DND-41 (cell line): ENCODE data around the gene ANAPC13.

Experiments
- ATAC-seq: fragments of 200-7000 bp; cut with Tn5 transposase; 3 replicates; pipeline ENCODE4 v1.9.1; 2021; ENCODE audit warnings: low read depth; ENCODE audit not compliant: insufficient read depth
- DNase-seq: peaks from one replicate; pipeline ENCODE4 v3.0.0-alpha.2; 2020
- H2AFZ ChIP-seq: 2 replicates; pipeline ENCODE4 v1.6.0; 2012; ENCODE audit warnings: low read depth, low read length
- H3K27ac ChIP-seq: 2 replicates; pipeline ENCODE4 v1.5.1; 2012; ENCODE audit warnings: low read length, inconsistent platforms
- H3K27me3 ChIP-seq: fragments of 200-600 bp; sonication (generic); 2 replicates; pipeline ENCODE4 v1.6.0; 2012; ENCODE audit warnings: low read length, mild to moderate bottlenecking, inconsistent platforms; ENCODE audit not compliant: insufficient read depth, poor library complexity
- H3K36me3 ChIP-seq: 2 replicates; pipeline ENCODE4 v1.5.1; 2012; ENCODE audit warnings: low read length, inconsistent platforms; ENCODE audit not compliant: insufficient read depth
- H3K4me1 ChIP-seq: 2 replicates; pipeline ENCODE4 v1.5.1; 2012; ENCODE audit warnings: mild to moderate bottlenecking, low read length; ENCODE audit not compliant: insufficient read depth
- H3K4me2 ChIP-seq: 2 replicates; pipeline ENCODE4 v1.6.0; 2012; ENCODE audit warnings: mild to moderate bottlenecking, moderate library complexity, low read length, inconsistent platforms; ENCODE audit not compliant: insufficient read depth
- H3K4me3 ChIP-seq, 2 experiments: fragments of 200-600 bp in 1 of 2; shearing (Covaris generic) in 1 of 2; 2 replicates each; pipeline ENCODE4 v1.5.1; 2012 to 2016; ENCODE audit warnings: inconsistent platforms in 2 of 2, low read length in 2 of 2, mild to moderate bottlenecking in 2 of 2, low read depth in 1 of 2, moderate library complexity in 1 of 2
- H3K79me2 ChIP-seq: 2 replicates; pipeline ENCODE4 v1.6.0; 2012; ENCODE audit warnings: low read length, inconsistent platforms; ENCODE audit not compliant: insufficient read depth
- H3K9ac ChIP-seq: 2 replicates; pipeline ENCODE4 v1.6.0; 2012; ENCODE audit warnings: low read depth, mild to moderate bottlenecking, inconsistent platforms, low read length, moderate library complexity
- H3K9me3 ChIP-seq: 2 replicates; pipeline ENCODE4 v1.5.1; 2012; ENCODE audit warnings: low read length, moderate library complexity, mild to moderate bottlenecking, inconsistent platforms; ENCODE audit not compliant: insufficient read depth, severe bottlenecking
- H4K20me1 ChIP-seq: 2 replicates; pipeline ENCODE4 v1.6.0; 2012; ENCODE audit warnings: low read length; ENCODE audit not compliant: insufficient read depth
- EZH2 ChIP-seq: IDR thresholded peaks from 3 replicates; pipeline ENCODE4 v1.6.1; 2012; ENCODE audit warnings: borderline replicate concordance, low read depth, mild to moderate bottlenecking, moderate library complexity, low read length, inconsistent platforms; ENCODE audit not compliant: severe bottlenecking
- TF ChIP-seq, protein P1 (sequence below): IDR thresholded peaks from 2 replicates; pipeline ENCODE4 v1.5.1; 2012; ENCODE audit warnings: borderline replicate concordance, low read length, moderate library complexity, mild to moderate bottlenecking; ENCODE audit not compliant: poor library complexity, severe bottlenecking; ENCODE audit errors: extremely low read depth

Gene ANAPC13

DNA sequence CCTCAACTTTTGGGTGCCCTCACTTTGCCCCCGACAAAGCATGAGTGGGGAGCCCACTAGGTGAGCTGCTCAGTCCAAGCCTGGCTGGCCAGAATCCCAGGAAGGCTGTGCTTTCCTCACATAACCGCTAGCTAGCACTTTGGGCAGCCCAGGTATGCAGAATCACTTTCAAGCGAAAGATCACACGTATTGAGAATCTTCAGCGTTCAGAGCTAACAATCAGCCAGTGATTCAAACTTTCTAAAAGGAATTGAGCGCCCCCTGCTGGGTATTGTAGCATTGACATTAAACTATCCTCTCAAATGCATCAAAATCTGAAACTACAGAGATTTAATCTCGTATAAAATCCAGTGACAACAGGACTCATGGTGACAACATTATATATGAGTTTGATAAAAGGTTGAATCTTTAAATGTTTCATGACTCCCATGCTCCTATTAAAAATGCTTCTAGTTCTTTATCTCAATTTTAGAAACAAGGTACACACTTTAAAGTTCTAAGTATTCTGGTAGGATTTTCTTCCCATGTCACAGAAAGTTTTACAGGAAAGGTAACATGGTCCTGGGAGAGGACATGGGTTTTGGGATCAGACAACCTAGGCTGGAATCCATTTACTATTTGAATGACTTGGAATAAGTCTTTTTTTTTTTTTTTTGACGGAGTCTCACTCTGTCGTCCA, 11.8 kb downstream of the ANAPC13 start:
- H3K4me1 ChIP-seq: no peaks in the 10 kb centered on the region

DNA sequence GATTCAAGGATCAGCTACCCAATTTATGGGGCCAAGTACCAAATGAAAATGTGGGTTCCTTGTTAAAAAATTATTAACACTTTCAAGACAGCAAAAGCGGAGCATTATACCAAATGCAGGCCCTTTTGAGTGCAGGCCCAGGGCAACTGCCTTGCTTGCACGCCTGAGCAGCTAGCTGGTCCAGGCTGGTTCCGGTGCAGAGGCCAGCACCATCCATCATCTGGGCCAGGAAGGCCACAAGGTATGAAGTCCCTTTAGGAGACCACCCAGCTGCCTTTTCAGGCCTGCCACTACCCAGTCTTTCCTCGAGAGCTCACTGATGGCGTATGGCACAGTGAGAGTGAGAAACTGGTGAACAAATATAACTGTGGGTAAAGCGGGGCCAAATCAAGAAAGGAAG, 13.0 kb downstream of the ANAPC13 start:
- H3K4me3 ChIP-seq: no peak overlapping the region
- ATAC-seq (no peak), DNase-seq (no peak)
- H3K4me1 ChIP-seq: no peaks in the 10 kb centered on the region
- no peak overlapping the region for H3K27ac ChIP-seq
- TF ChIP-seq, protein P1, sequence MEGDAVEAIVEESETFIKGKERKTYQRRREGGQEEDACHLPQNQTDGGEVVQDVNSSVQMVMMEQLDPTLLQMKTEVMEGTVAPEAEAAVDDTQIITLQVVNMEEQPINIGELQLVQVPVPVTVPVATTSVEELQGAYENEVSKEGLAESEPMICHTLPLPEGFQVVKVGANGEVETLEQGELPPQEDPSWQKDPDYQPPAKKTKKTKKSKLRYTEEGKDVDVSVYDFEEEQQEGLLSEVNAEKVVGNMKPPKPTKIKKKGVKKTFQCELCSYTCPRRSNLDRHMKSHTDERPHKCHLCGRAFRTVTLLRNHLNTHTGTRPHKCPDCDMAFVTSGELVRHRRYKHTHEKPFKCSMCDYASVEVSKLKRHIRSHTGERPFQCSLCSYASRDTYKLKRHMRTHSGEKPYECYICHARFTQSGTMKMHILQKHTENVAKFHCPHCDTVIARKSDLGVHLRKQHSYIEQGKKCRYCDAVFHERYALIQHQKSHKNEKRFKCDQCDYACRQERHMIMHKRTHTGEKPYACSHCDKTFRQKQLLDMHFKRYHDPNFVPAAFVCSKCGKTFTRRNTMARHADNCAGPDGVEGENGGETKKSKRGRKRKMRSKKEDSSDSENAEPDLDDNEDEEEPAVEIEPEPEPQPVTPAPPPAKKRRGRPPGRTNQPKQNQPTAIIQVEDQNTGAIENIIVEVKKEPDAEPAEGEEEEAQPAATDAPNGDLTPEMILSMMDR: no peak
- TF ChIP-seq EZH2: no peak
- no peaks in the 10 kb centered on the region for H3K9me3 ChIP-seq
- H3K4me2 ChIP-seq: no peak overlapping the region
- no peak overlapping the region for H3K9ac ChIP-seq
- peaks cover 18% of the 10 kb centered on the region for H3K36me3 ChIP-seq
- no peaks in the 10 kb centered on the region for H3K79me2 ChIP-seq
- H4K20me1 ChIP-seq: no peaks in the 10 kb centered on the region
- H2AFZ ChIP-seq: no peak overlapping the region
- no peaks in the 10 kb centered on the region for H3K27me3 ChIP-seq

More for the DNA sequence above, 11.8 kb downstream of the ANAPC13 start:
- Histone ChIP-seq H3K4me3 (no peak overlapping the region), H3K27ac (no peak overlapping the region), H2AFZ (no peak overlapping the region), H3K36me3 (peaks cover 30% of the 10 kb centered on the region), H3K9ac (no peak overlapping the region), H3K27me3 (no peaks in the 10 kb centered on the region), H3K79me2 (no peaks in the 10 kb centered on the region), H3K9me3 (no peaks in the 10 kb centered on the region), H4K20me1 (no peaks in the 10 kb centered on the region), H3K4me2 (no peak overlapping the region)
- TF ChIP-seq EZH2: no peak
- TF ChIP-seq, protein P1: peak; percentile 81
- DNase-seq (peak; percentile 72), ATAC-seq (peak; percentile 86)

DNA sequence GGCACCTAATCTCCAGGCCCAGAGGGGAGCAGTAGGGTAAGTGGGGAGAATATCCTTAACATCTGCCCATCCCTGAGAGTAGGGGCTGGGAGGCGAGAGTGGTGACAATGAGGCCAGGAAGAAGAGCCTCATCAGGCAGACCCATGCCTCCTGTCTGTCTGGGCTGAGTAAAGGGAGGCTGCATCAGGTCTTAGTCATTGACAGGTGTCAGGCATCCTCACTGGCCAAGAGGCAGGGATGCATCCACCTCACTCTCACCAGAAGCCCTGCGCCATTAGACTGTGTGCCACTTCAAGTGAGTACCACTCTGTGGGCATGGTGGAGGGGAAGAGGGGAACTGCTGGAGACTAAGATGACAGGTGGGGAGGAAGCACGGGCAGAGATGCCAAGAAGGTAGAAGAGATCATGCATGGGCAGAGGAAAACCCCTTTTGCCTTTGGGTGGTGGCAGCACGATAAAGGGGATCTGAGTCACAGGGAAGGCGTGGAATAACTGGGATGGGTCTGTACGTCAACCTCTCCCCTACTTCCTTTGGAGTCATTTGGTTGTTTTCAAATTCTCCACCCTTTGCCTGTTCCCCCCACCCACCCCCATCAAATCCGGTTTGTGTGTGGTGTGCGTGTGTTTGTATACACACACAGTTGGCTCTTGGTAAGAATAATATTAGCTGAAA, 14.1 kb downstream of the ANAPC13 start:
- H3K4me1 ChIP-seq: no peaks in the 10 kb centered on the region
- H3K36me3 ChIP-seq: peaks cover 6% of the 10 kb centered on the region
- no peak overlapping the region for H3K27ac ChIP-seq
- TF ChIP-seq EZH2: no peak
- TF ChIP-seq, protein P1: no peak
- no peak overlapping the region for H3K4me3 ChIP-seq
- no peak overlapping the region for H3K9ac ChIP-seq
- no peaks in the 10 kb centered on the region for H4K20me1 ChIP-seq
- no peak for DNase-seq
- no peak overlapping the region for H2AFZ ChIP-seq
- H3K4me2 ChIP-seq: no peak overlapping the region
- no peaks in the 10 kb centered on the region for H3K9me3 ChIP-seq
- no peaks in the 10 kb centered on the region for H3K27me3 ChIP-seq
- no peaks in the 10 kb centered on the region for H3K79me2 ChIP-seq
- no peak for ATAC-seq
